H1 (cell line): ENCODE results near the gene MRPS12. TPM values are rescaled to one million over a fixed set of nuclear protein-coding genes. Genes with fewer than 3 reads are reported as not detected.
A peak's percentile ranks its signal among the peaks of the same experiment; 100 is the strongest.

Experiments used
- CTCF ChIA-PET: fragments of 300-600 bp; sonication (Branson Sonifier 250); formaldehyde crosslinking; loops from one replicate; lab custom pipeline; 2021; ENCODE audit not compliant: partially characterized antibody; lab: Charles Lee
- POLR2A ChIA-PET: fragments of 300-600 bp; sonication (Branson Sonifier 250); formaldehyde crosslinking; loops from one replicate; lab custom pipeline; 2021; ENCODE audit warnings: inconsistent platforms; ENCODE audit not compliant: partially characterized antibody; lab: Charles Lee
- DNase-seq, 2 experiments: peaks; one replicate each; pipeline versions ENCODE4 v3.0.0 to v3.0.0-alpha.2; 2010 to 2022; ENCODE audit warnings: low spot score in 2 of 2, low read depth in 1 of 2, mixed read lengths in 1 of 2
- FAIRE-seq: peaks from 2 replicates; lab custom pipeline; 2011; peaks lifted over from hg19 to GRCh38; lab: Jason Lieb, UNC
- H2AFZ ChIP-seq: 2 replicates; pipeline ENCODE4 v1.8.1; 2012; ENCODE audit warnings: low read length, inconsistent platforms
- H2AK5ac ChIP-seq: 2 replicates; pipeline ENCODE4 v1.6.1; 2013; ENCODE audit warnings: low read depth, low read length
- H2BK120ac ChIP-seq: replicated peaks from 2 replicates; pipeline ENCODE3; 2013; ENCODE audit warnings: low read depth, low read length, inconsistent platforms
- H2BK12ac ChIP-seq: 2 replicates; pipeline ENCODE4 v1.6.1; 2013; ENCODE audit warnings: low read depth, low read length
- H2BK15ac ChIP-seq: 2 replicates; pipeline ENCODE4 v1.6.1; 2013; ENCODE audit warnings: low read length
- H2BK20ac ChIP-seq: 2 replicates; pipeline ENCODE4 v1.6.1; 2013; ENCODE audit warnings: low read length
- H2BK5ac ChIP-seq: 2 replicates; pipeline ENCODE4 v1.6.1; 2013; ENCODE audit warnings: low read depth, low read length
- H3K14ac ChIP-seq: 2 replicates; pipeline ENCODE4 v1.6.1; 2013; ENCODE audit warnings: inconsistent platforms; ENCODE audit not compliant: insufficient read length
- H3K18ac ChIP-seq: 2 replicates; pipeline ENCODE4 v1.6.1; 2013; ENCODE audit warnings: low read length; ENCODE audit errors: extremely low read depth
- H3K23ac ChIP-seq: 2 replicates; pipeline ENCODE4 v1.6.1; 2013; ENCODE audit warnings: inconsistent platforms; ENCODE audit not compliant: insufficient read length
- H3K23me2 ChIP-seq: 2 replicates; pipeline ENCODE4 v1.6.1; 2013; ENCODE audit warnings: low read depth, low read length
- H3K27ac ChIP-seq: 2 replicates; pipeline ENCODE4 v1.6.1; 2011; ENCODE audit warnings: low read depth, low read length, inconsistent platforms
- H3K27me3 ChIP-seq, 4 experiments: replicated peaks in 1 of 4; 1 replicate in 1 of 4; 2 replicates in 3 of 4; pipeline versions ENCODE4 v1.6.1 to v1.8.1; 2011 to 2013; ENCODE audit warnings: low read length in 3 of 4, mild to moderate bottlenecking in 3 of 4, inconsistent platforms in 2 of 4, mixed read lengths in 2 of 4, moderate library complexity in 1 of 4; ENCODE audit not compliant: control insufficient read depth in 3 of 4, insufficient read depth in 3 of 4; ENCODE audit errors: extremely low read depth in 1 of 4
- H3K36me3 ChIP-seq, 4 experiments: 2 replicates each; pipeline versions ENCODE4 v1.6.1 to v1.8.1; 2011 to 2013; ENCODE audit warnings: mild to moderate bottlenecking in 4 of 4, low read length in 3 of 4, moderate library complexity in 2 of 4, control low read depth in 1 of 4, inconsistent platforms in 1 of 4; ENCODE audit not compliant: insufficient read depth in 4 of 4, control insufficient read depth in 2 of 4
- H3K4ac ChIP-seq: replicated peaks from 2 replicates; pipeline ENCODE3; 2013; ENCODE audit warnings: low read length, low read depth, mixed read lengths, inconsistent platforms; ENCODE audit not compliant: insufficient read length
- H3K4me1 ChIP-seq, 4 experiments: replicated peaks in 1 of 4; 1 replicate in 1 of 4; 2 replicates in 3 of 4; pipeline versions ENCODE4 v1.6.1 to v1.8.1; 2011 to 2013; ENCODE audit warnings: low read length in 3 of 4, inconsistent platforms in 2 of 4, mixed read lengths in 1 of 4; ENCODE audit not compliant: insufficient read depth in 4 of 4, control insufficient read depth in 3 of 4
- H3K4me2 ChIP-seq, 2 experiments: 2 replicates each; pipeline versions ENCODE4 v1.6.1 to v1.8.1; 2011 to 2013; ENCODE audit warnings: low read depth in 2 of 2, low read length in 2 of 2, control low read depth in 1 of 2, inconsistent platforms in 1 of 2, mild to moderate bottlenecking in 1 of 2; ENCODE audit not compliant: insufficient read depth in 1 of 2
- H3K4me3 ChIP-seq, 4 experiments: fragments of 200-600, 300-600 bp in 1 of 4; sonication (generic), shearing (Covaris generic), sonication (Bioruptor Twin) in 1 of 4; 2 replicates each; pipeline versions ENCODE4 v1.5.1 to v1.8.1; 2011 to 2016; ENCODE audit warnings: low read length in 4 of 4, low read depth in 3 of 4, control low read depth in 2 of 4, inconsistent platforms in 2 of 4, mild to moderate bottlenecking in 2 of 4, mixed read lengths in 1 of 4, moderate library complexity in 1 of 4; ENCODE audit not compliant: insufficient read depth in 2 of 4; ENCODE audit errors: extremely low read depth in 1 of 4
- H3K56ac ChIP-seq: replicated peaks from 2 replicates; pipeline ENCODE3; 2013; ENCODE audit warnings: low read depth, mild to moderate bottlenecking, mixed read lengths, low read length, inconsistent platforms; ENCODE audit not compliant: insufficient read length
- H3K79me1 ChIP-seq: 2 replicates; pipeline ENCODE4 v1.6.1; 2013; ENCODE audit warnings: low read depth, low read length, control low read depth
- H3K79me2 ChIP-seq, 2 experiments: 2 replicates each; pipeline versions ENCODE4 v1.6.1 to v1.8.1; 2012 to 2013; ENCODE audit warnings: low read length in 2 of 2, mild to moderate bottlenecking in 2 of 2, inconsistent platforms in 1 of 2; ENCODE audit not compliant: insufficient read depth in 2 of 2, control insufficient read depth in 1 of 2
- H3K9ac ChIP-seq, 4 experiments: replicated peaks in 1 of 4; 1 replicate in 1 of 4; 2 replicates in 3 of 4; pipeline versions ENCODE4 v1.6.1 to v1.8.1; 2011 to 2013; ENCODE audit warnings: low read depth in 3 of 4, low read length in 3 of 4, control low read depth in 2 of 4, mild to moderate bottlenecking in 2 of 4, moderate library complexity in 2 of 4, inconsistent platforms in 1 of 4; ENCODE audit errors: extremely low read depth in 1 of 4
- H3K9me3 ChIP-seq, 2 experiments: 2 replicates each; pipeline versions ENCODE4 v1.6.1 to v1.8.1; 2012 to 2013; ENCODE audit warnings: mild to moderate bottlenecking in 2 of 2, moderate library complexity in 2 of 2, control low read depth in 1 of 2, inconsistent platforms in 1 of 2, low read depth in 1 of 2, low read length in 1 of 2, mixed read lengths in 1 of 2; ENCODE audit not compliant: insufficient read depth in 2 of 2
- H4K20me1 ChIP-seq, 2 experiments: replicated peaks in 1 of 2; 2 replicates each; pipeline versions ENCODE3 to v1.8.1; 2011 to 2013; ENCODE audit warnings: inconsistent platforms in 2 of 2, low read length in 2 of 2, mild to moderate bottlenecking in 1 of 2; ENCODE audit not compliant: insufficient read depth in 2 of 2, control insufficient read depth in 1 of 2
- H4K5ac ChIP-seq: 2 replicates; pipeline ENCODE4 v1.6.1; 2013; ENCODE audit warnings: low read length, low read depth, mixed read lengths, inconsistent platforms; ENCODE audit not compliant: insufficient read length
- H4K8ac ChIP-seq: 2 replicates; pipeline ENCODE4 v1.8.0; 2013; ENCODE audit warnings: mild to moderate bottlenecking, moderate library complexity, low read length, inconsistent platforms; ENCODE audit not compliant: insufficient read depth; ENCODE audit errors: extremely low read depth
- H4K91ac ChIP-seq: replicated peaks from 2 replicates; pipeline ENCODE3; 2013; ENCODE audit warnings: low read length, mixed read lengths, inconsistent platforms; ENCODE audit not compliant: insufficient read length
- CHD1 ChIP-seq: IDR thresholded peaks from 2 replicates; pipeline ENCODE4 v1.6.1; 2012; ENCODE audit warnings: low read depth, low read length, improper control_type of control experiment
- POLR2AphosphoS5 ChIP-seq: IDR thresholded peaks from 2 replicates; pipeline ENCODE4 v1.6.1; 2011; ENCODE audit warnings: low read depth, low read length
- WGBS, 2 experiments: shearing (Covaris generic) in 1 of 2; methylation state at CpG; one replicate each; pipeline versions ENCODE4 v1.1.6 to v1.1.7; 2013 to 2015; ENCODE audit warnings: low lambda C conversion rate in 2 of 2, mixed read lengths in 2 of 2, inconsistent platforms in 1 of 2, low coverage in 1 of 2, missing lambda C conversion rate in 1 of 2; ENCODE audit not compliant: insufficient replicate concordance in 2 of 2, insufficient coverage in 1 of 2, insufficient read length in 1 of 2; ENCODE audit errors: extremely low coverage in 1 of 2, missing lambda C conversion rate in 1 of 2; 5-methylcytosine and 5-hydroxymethylcytosine counted together
- polyA plus RNA-seq, 7 experiments: library from polyadenylated mRNA; depleted of rRNA in 3 of 7; stranded (reverse) in 5 of 7; unstranded in 2 of 7; fragments of >200 nt in 5 of 7; fragments of 200-250 nt in 2 of 7; gene quantifications; 1 replicate in 5 of 7; 2 replicates in 1 of 7; 4 replicates in 1 of 7; pipeline versions ENCODE4 v1.2.1 to v1.2.3, GENCODE V29; 2011 to 2013; ENCODE audit warnings: missing spikeins in 2 of 7, mixed read lengths in 2 of 7
- total RNA-seq: library from RNA; stranded (reverse); fragmentation: NEBNext Ultra II Directional; extraction: Animal tissue kit (Norgen Biotek cat#: 25700); gene quantifications from 2 replicates; pipeline ENCODE4 v1.2.1, GENCODE V29; 2021
- TF ChIP-seq, protein P1 (sequence below): IDR thresholded peaks from 2 replicates; pipeline ENCODE4 v1.6.1; 2011; ENCODE audit warnings: low read length, improper control_type of control experiment

The MRPS12 gene
- total and polyA plus RNA-seq, 2 of the 8 experiments (the other 6 are each of a cell fraction or from before 2014, with no cell fraction given) = 79.0 to 175 TPM

DNA sequence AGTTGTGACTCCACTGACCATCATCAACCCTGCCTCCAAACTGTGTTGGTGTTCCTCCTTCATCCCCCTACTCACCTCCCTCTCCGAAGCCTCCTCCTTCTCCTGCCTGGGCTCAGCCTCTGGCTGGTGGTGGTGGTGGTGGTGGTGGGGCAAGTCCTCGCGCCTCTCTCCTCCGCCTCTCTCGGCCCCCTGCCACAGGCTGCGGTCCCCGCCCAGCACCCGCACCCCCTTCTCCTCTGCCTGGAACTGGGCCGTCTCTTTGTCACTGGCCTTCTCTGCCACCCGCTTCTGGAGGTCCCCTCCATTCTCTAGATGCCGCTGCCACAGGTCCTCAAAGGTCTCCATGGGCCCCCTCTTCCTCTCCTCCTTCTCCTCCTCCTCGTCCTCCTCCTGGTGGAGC, 20.3 kb upstream of the MRPS12 start:
- Histone ChIP-seq H3K4ac (no peak overlapping the region), H3K4me1 (peaks cover 0 to 8% (median 1%) of the 10 kb centered on the region in 4 experiments; a peak in 3 of 7 replicates), H2AK5ac (no peak overlapping the region), H2BK15ac (no peak overlapping the region), H4K5ac (no peak overlapping the region), H2BK20ac (no peak overlapping the region), H3K18ac (no peak overlapping the region), H4K20me1 (peaks cover 0 to 3% of the 10 kb centered on the region in 2 experiments), H2AFZ (no peak overlapping the region), H3K9me3 (no peaks in the 10 kb centered on the region; a peak in 1 of 4 replicates), H4K91ac (no peak overlapping the region), H3K27ac (no peak overlapping the region), H3K79me2 (no peaks in the 10 kb centered on the region), H3K23ac (no peak overlapping the region), H3K14ac (no peak overlapping the region), H3K4me3 (no peak overlapping the region), H2BK120ac (no peak overlapping the region), H4K8ac (no peak overlapping the region), H3K79me1 (no peaks in the 10 kb centered on the region), H2BK5ac (no peak overlapping the region), H2BK12ac (0 out of 2 replicates have a peak overlapping the region, but pooled peaks have one; percentile 39), H3K27me3 (no peaks in the 10 kb centered on the region; a peak in 1 of 7 replicates), H3K36me3 (peaks cover 0 to 11% (median 2%) of the 10 kb centered on the region in 4 experiments; a peak in 4 of 8 replicates), H3K23me2 (no peaks in the 10 kb centered on the region; the same call in 1 of the 2 replicates), H3K9ac (no peak overlapping the region), H3K4me2 (no peak overlapping the region), H3K56ac (no peak overlapping the region)
- ChIA-PET POLR2A (interaction anchor here (1.1 to 1.9 kb wide), 2 partner anchors 10 to 19 kb away, joined by 3 to 8 read pairs; partner anchors contain the start of genes NFKBIB and SIRT2), CTCF (no interaction called here)
- no peak for DNase-seq
- 94% methylated on average over 12 of the region's 12 CpGs; no CpG with 5 or more reads in 1 of the 2 experiments for WGBS, 2 experiments
- no peak for FAIRE-seq
- TF ChIP-seq POLR2AphosphoS5 (peak; percentile 31; the same call in 1 of the 2 replicates), CHD1 (no peak)
- TF ChIP-seq, protein P1, sequence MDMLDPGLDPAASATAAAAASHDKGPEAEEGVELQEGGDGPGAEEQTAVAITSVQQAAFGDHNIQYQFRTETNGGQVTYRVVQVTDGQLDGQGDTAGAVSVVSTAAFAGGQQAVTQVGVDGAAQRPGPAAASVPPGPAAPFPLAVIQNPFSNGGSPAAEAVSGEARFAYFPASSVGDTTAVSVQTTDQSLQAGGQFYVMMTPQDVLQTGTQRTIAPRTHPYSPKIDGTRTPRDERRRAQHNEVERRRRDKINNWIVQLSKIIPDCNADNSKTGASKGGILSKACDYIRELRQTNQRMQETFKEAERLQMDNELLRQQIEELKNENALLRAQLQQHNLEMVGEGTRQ = no peak
